Measurements from ENCODE around the gene CTSD.

The CTSD gene

GRCh38 chr11:1782831-1783724, 19.4 kb upstream of the CTSD start:
- DNase-seq (ENCODE audit: low read depth) = peak; percentile 73

- no peak for DNase-seq (ENCODE audit: low read depth)
Observed at GRCh38 chr11:1782031-1782590, 18.4 kb upstream of the CTSD start.

GRCh38 chr11:1781593-1781975, 17.9 kb upstream of the CTSD start:
- no peak for DNase-seq (ENCODE audit: low read depth)

- no peak for DNase-seq (ENCODE audit: low read depth)
Observed at GRCh38 chr11:1780700-1781592, 17.2 kb upstream of the CTSD start.

- DNase-seq (ENCODE audit: low read depth) = no peak
Observed at GRCh38 chr11:1779806-1780699, 16.3 kb upstream of the CTSD start.

GRCh38 chr11:1779034-1779805, 15.5 kb upstream of the CTSD start:
- DNase-seq (ENCODE audit: low read depth) = no peak

GRCh38 chr11:1778141-1778911, 14.6 kb upstream of the CTSD start:
- DNase-seq (ENCODE audit: low read depth) = no peak

GRCh38 chr11:1777737-1778136, 14.0 kb upstream of the CTSD start:
- DNase-seq (ENCODE audit: low read depth) = no peak

GRCh38 chr11:1776944-1777715, 13.4 kb upstream of the CTSD start:
- no peak for DNase-seq (ENCODE audit: low read depth)

GRCh38 chr11:1776331-1776851, 12.7 kb upstream of the CTSD start:
- no peak for DNase-seq (ENCODE audit: low read depth)

- no peak for DNase-seq (ENCODE audit: low read depth)
Observed at GRCh38 chr11:1774886-1775285, 11.2 kb upstream of the CTSD start.

GRCh38 chr11:1773994-1774550, 10.3 kb upstream of the CTSD start:
- DNase-seq (ENCODE audit: low read depth) = no peak

GRCh38 chr11:1773131-1773993, 9.6 kb upstream of the CTSD start:
- no peak for DNase-seq (ENCODE audit: low read depth)

- DNase-seq (ENCODE audit: low read depth) = peak; percentile 95
Observed at GRCh38 chr11:1772270-1773130, 8.8 kb upstream of the CTSD start.

GRCh38 chr11:1771700-1772099, 8.0 kb upstream of the CTSD start:
- DNase-seq (ENCODE audit: low read depth) = peak; percentile 62

- no peak for DNase-seq (ENCODE audit: low read depth)
Observed at GRCh38 chr11:1771273-1771672, 7.5 kb upstream of the CTSD start.

- no peak for DNase-seq (ENCODE audit: low read depth)
Observed at GRCh38 chr11:1770528-1770927, 6.8 kb upstream of the CTSD start.
